ENCODE results near the gene PKP1. TPM values are rescaled to one million over a fixed set of nuclear protein-coding genes. Genes with fewer than 3 reads are reported as not detected.

The PKP1 gene
- total and polyA plus RNA-seq, 10 of the 15 experiments (the other 5 are each of a cell fraction or from before 2014, with no cell fraction given): 0.03 TPM; not detected in 9

- DNase-seq (ENCODE audit: low read depth, low spot score): no peak
- in situ Hi-C loops (cut with MboI) (no loop called here), intact Hi-C loops (cut with micrococcal nuclease; ENCODE audit: unreplicated experiment) (no loop called here)
- ChIA-PET POLR2A (no interaction called here), SMC1A (ENCODE audit: uncharacterized antibody, unreplicated experiment) (interaction anchor here (1.0 kb wide), 1 partner anchor 48 kb away, joined by 3 read pairs; no protein-coding TSS in a partner anchor), CTCF (interaction anchor here (1.0 to 1.6 kb wide), 4 partner anchors 9 to 147 kb away, joined by 4 to 6 read pairs (median 4); no protein-coding TSS in a partner anchor), RAD21 (ENCODE audit: unreplicated experiment) (no interaction called here)
- no TSS peak for BruUV-seq (replicated peaks)
- Histone ChIP-seq H4K20me1 (ENCODE audit: control insufficient read depth, insufficient read depth) (no peaks in the 10 kb centered on the region), H3K9ac (ENCODE audit: control insufficient read depth, insufficient read depth, low read length) (no peak overlapping the region), H3K4me1 (ENCODE audit: control insufficient read depth, insufficient read depth, low read length) (no peaks in the 10 kb centered on the region), H3K27ac (ENCODE audit: control insufficient read depth, insufficient read depth) (no peak overlapping the region), H3K36me3 (ENCODE audit: control insufficient read depth in 2 of 2, insufficient read depth in 2 of 2, low read length in 1 of 2) (no peaks in the 10 kb centered on the region), H3K4me3 (no peak overlapping the region), H3K79me2 (ENCODE audit: control insufficient read depth, insufficient read depth, low read length) (no peaks in the 10 kb centered on the region), H2AFZ (ENCODE audit: control insufficient read depth, low read depth, low read length) (no peak overlapping the region), H3K27me3 (replicated peaks in 1 of 2; ENCODE audit: control insufficient read depth in 2 of 2, insufficient read depth in 2 of 2, low read length in 1 of 2) (peaks cover 0 to 2% of the 10 kb centered on the region in 2 experiments; a peak in 2 of 4 replicates), H3K4me2 (ENCODE audit: control insufficient read depth, insufficient read depth) (no peak overlapping the region), H3K9me3 (replicated peaks; ENCODE audit: control insufficient read depth, insufficient read depth, low read length) (no peaks in the 10 kb centered on the region)
- 31% methylated on average over 7 of the region's 7 CpGs for WGBS (ENCODE audit: insufficient coverage, insufficient replicate concordance, low lambda C conversion rate, missing lambda C conversion rate)
- FAIRE-seq: no peak
- no peak for ATAC-seq
- TF ChIP-seq SP1 (IDR thresholded peaks at IDR 0.05; ENCODE audit: low read depth, low read length): no peak
- no peak for TF ChIP-seq ZNF274 (IDR thresholded peaks at IDR 0.05; ENCODE audit: insufficient read depth, insufficient read length)
- no peak for TF ChIP-seq GABPA (IDR thresholded peaks at IDR 0.05; ENCODE audit: low read depth)
- no peak for TF ChIP-seq CREB1 (IDR thresholded peaks at IDR 0.05; ENCODE audit: low read depth)
- TF ChIP-seq ZBTB33 (IDR thresholded peaks at IDR 0.05): no peak
- TF ChIP-seq NFIC (IDR thresholded peaks at IDR 0.05; ENCODE audit: low read depth, low read length): no peak
- TF ChIP-seq POLR2A (IDR thresholded peaks at IDR 0.05; ENCODE audit: low read depth, low read length): no peak
- no peak for TF ChIP-seq BMI1 (IDR thresholded peaks at IDR 0.05; ENCODE audit: borderline replicate concordance)
- no peak for TF ChIP-seq SMAD1 (IDR thresholded peaks at IDR 0.05; ENCODE audit: low read depth, partially characterized antibody)
- TF ChIP-seq, protein P1, sequence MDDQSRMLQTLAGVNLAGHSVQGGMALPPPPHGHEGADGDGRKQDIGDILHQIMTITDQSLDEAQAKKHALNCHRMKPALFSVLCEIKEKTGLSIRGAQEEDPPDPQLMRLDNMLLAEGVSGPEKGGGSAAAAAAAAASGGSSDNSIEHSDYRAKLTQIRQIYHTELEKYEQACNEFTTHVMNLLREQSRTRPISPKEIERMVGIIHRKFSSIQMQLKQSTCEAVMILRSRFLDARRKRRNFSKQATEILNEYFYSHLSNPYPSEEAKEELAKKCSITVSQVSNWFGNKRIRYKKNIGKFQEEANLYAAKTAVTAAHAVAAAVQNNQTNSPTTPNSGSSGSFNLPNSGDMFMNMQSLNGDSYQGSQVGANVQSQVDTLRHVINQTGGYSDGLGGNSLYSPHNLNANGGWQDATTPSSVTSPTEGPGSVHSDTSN (IDR thresholded peaks at IDR 0.05; ENCODE audit: insufficient replicate concordance, low read depth, low read length): no peak
- TF ChIP-seq NR2F1 (conservative IDR thresholded peaks at IDR 0.05): no peak
- TF ChIP-seq, protein P2, sequence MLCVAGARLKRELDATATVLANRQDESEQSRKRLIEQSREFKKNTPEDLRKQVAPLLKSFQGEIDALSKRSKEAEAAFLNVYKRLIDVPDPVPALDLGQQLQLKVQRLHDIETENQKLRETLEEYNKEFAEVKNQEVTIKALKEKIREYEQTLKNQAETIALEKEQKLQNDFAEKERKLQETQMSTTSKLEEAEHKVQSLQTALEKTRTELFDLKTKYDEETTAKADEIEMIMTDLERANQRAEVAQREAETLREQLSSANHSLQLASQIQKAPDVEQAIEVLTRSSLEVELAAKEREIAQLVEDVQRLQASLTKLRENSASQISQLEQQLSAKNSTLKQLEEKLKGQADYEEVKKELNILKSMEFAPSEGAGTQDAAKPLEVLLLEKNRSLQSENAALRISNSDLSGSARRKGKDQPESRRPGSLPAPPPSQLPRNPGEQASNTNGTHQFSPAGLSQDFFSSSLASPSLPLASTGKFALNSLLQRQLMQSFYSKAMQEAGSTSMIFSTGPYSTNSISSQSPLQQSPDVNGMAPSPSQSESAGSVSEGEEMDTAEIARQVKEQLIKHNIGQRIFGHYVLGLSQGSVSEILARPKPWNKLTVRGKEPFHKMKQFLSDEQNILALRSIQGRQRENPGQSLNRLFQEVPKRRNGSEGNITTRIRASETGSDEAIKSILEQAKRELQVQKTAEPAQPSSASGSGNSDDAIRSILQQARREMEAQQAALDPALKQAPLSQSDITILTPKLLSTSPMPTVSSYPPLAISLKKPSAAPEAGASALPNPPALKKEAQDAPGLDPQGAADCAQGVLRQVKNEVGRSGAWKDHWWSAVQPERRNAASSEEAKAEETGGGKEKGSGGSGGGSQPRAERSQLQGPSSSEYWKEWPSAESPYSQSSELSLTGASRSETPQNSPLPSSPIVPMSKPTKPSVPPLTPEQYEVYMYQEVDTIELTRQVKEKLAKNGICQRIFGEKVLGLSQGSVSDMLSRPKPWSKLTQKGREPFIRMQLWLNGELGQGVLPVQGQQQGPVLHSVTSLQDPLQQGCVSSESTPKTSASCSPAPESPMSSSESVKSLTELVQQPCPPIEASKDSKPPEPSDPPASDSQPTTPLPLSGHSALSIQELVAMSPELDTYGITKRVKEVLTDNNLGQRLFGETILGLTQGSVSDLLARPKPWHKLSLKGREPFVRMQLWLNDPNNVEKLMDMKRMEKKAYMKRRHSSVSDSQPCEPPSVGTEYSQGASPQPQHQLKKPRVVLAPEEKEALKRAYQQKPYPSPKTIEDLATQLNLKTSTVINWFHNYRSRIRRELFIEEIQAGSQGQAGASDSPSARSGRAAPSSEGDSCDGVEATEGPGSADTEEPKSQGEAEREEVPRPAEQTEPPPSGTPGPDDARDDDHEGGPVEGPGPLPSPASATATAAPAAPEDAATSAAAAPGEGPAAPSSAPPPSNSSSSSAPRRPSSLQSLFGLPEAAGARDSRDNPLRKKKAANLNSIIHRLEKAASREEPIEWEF (IDR thresholded peaks at IDR 0.05; ENCODE audit: insufficient replicate concordance, low read depth, low read length): no peak
- no peak for TF ChIP-seq ATF3 (IDR thresholded peaks at IDR 0.05; ENCODE audit: borderline replicate concordance, extremely low read depth, low read depth, low read length)
- no peak for TF ChIP-seq RBBP5 (conservative IDR thresholded peaks at IDR 0.05)
These were observed 20.2 kb upstream of the PKP1 start for GRCh38 chr1:201262963-201263608.
